Activated T-cell treated with anti-CD3 and anti-CD28 coated beads, Interleukin-2, amount 50 U/mL, for 72 hours (primary cell): ENCODE data around the gene DAZAP2. TPM values are rescaled to one million over a fixed set of nuclear protein-coding genes. Genes with fewer than 3 reads are reported as not detected.
A peak's percentile ranks its signal among the peaks of the same experiment; 100 is the strongest.
"Not testable (repeated sequence)": the region's sequence is repeated elsewhere in the genome, so short reads cannot be mapped to it uniquely, and the experiment has no call there.

ENCODE experiments used
- ATAC-seq, 2 donors: fragments of 150-1000 bp; cut with Tn5 transposase; replicated peaks in 1 of 2; 2 replicates each; pipeline ENCODE4 v1.10.0; 2021; ENCODE audit warnings: moderate library complexity in 2 of 2, mild to moderate bottlenecking in 1 of 2
- DNase-seq, 2 donors: peaks; one replicate each; pipeline ENCODE4 v3.0.0; 2021 to 2022; ENCODE audit warnings: mixed read lengths in 1 of 2
- H3K27ac Mint-ChIP-seq: one replicate; pipeline ENCODE4 v1.8.0; 2022; ENCODE audit warnings: mild to moderate bottlenecking, moderate library complexity, mixed read lengths
- H3K27me3 Mint-ChIP-seq: one replicate; pipeline ENCODE4 v1.8.0; 2022; ENCODE audit warnings: low read depth, mixed read lengths
- H3K36me3 Mint-ChIP-seq, 2 donors: one replicate each; pipeline ENCODE4 v1.8.0; 2022; ENCODE audit warnings: mixed read lengths in 2 of 2, mild to moderate bottlenecking in 1 of 2; ENCODE audit not compliant: insufficient read depth in 2 of 2
- H3K4me1 Mint-ChIP-seq: one replicate; pipeline ENCODE4 v1.8.0; 2022; ENCODE audit warnings: low read depth, mixed read lengths
- H3K4me3 Mint-ChIP-seq, 2 donors: one replicate each; pipeline ENCODE4 v1.8.0; 2022; ENCODE audit warnings: mild to moderate bottlenecking in 2 of 2, mixed read lengths in 2 of 2, moderate library complexity in 2 of 2
- H3K9me3 Mint-ChIP-seq, 2 donors: one replicate each; pipeline ENCODE4 v1.8.0; 2022; ENCODE audit warnings: mixed read lengths in 2 of 2
- total RNA-seq, 2 donors: library from RNA; stranded (reverse); gene quantifications; one replicate each; pipeline ENCODE4 v1.2.3, GENCODE V29; 2022

Gene DAZAP2
- total RNA-seq, 2 donors from 2014 or later = 114 TPM

- Mint-ChIP-seq H3K36me3 (no peaks in the 10 kb centered on the region), H3K4me1 (peaks cover 12% of the 10 kb centered on the region), H3K4me3 (peak overlapping the region in 1 of 2 donors; percentile 56), H3K27ac (peak overlapping the region; percentile 36), H3K27me3 (no peaks in the 10 kb centered on the region), H3K9me3 (no peaks in the 10 kb centered on the region)
- DNase-seq (peak; percentile 7 to 13), ATAC-seq (peak; percentile 87 to 89)
These were observed 35.9 kb upstream of the DAZAP2 start for GRCh38 chr12:51202718-51203117.

- no peak overlapping the region for H3K4me3 Mint-ChIP-seq
- no peaks in the 10 kb centered on the region for H3K9me3 Mint-ChIP-seq
- peaks cover 12% of the 10 kb centered on the region for H3K4me1 Mint-ChIP-seq
- DNase-seq (no peak), ATAC-seq (no peak)
- no peaks in the 10 kb centered on the region for H3K36me3 Mint-ChIP-seq
- no peaks in the 10 kb centered on the region for H3K27me3 Mint-ChIP-seq
- H3K27ac Mint-ChIP-seq = no peak overlapping the region
These were observed 33.3 kb upstream of the DAZAP2 start for GRCh38 chr12:51205350-51205749.

DNA sequence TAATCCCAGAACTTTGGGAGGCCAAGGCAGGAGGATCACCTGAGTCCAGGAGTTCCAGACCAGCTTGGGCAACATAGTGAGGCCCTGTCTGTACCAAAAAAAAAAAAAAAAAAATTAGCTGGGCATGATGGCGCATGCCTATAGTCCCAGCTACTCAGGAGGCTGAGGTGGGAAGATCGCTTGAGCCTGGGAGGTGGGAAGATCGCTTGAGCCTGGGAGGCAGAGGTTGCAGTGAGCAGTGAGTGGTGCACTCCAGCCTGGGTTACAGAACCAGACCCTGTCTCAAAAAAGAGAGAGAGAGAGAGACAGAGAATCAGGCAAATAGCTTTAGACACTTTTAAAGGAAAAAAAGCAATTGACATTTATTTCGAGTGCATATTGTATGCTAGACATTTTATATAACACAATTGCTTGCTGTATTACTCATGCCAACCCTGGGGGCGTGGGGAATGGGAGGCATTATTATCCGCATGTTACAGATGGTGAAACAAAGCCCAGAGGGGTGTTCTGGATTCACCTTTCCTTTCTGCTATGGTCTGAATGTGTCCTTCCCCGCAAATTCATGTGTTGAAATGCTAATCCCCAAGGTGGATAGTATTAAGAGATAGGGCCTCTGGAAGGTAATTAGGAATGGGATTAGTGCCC lies 30.5 kb upstream of the DAZAP2 start:
- peaks cover 7% of the 10 kb centered on the region for H3K4me1 Mint-ChIP-seq

DNA sequence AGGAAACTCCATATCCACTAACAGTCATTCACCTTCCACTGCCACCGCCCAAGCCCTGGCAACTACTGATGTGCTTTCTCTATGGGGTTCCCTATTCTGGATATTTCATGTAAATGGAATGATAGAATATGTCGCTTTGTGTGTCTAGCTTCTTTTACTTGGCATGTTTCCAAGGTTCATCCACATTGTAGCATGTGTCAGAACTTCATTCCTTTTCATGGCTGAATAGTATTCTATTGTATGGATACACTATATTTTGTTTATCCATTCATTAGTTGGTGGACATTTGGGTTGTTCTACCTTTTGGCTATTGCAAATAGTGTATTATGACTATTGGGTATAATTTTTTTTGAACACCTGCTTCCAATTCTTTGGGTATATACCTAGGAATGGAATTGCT lies 29.4 kb upstream of the DAZAP2 start:
- H3K36me3 Mint-ChIP-seq = no peaks in the 10 kb centered on the region
- H3K4me3 Mint-ChIP-seq = no peak overlapping the region
- H3K9me3 Mint-ChIP-seq = no peaks in the 10 kb centered on the region
- peaks cover 2% of the 10 kb centered on the region for H3K4me1 Mint-ChIP-seq
- DNase-seq (no peak), ATAC-seq (no peak)
- H3K27ac Mint-ChIP-seq = no peak overlapping the region
- H3K27me3 Mint-ChIP-seq = no peaks in the 10 kb centered on the region

More for the DNA sequence above, 30.5 kb upstream of the DAZAP2 start:
- Mint-ChIP-seq H3K27me3 (no peaks in the 10 kb centered on the region), H3K4me3 (no peak overlapping the region), H3K36me3 (no peaks in the 10 kb centered on the region), H3K27ac (no peak overlapping the region), H3K9me3 (no peaks in the 10 kb centered on the region)
- ATAC-seq (no peak), DNase-seq (no peak)

DNA sequence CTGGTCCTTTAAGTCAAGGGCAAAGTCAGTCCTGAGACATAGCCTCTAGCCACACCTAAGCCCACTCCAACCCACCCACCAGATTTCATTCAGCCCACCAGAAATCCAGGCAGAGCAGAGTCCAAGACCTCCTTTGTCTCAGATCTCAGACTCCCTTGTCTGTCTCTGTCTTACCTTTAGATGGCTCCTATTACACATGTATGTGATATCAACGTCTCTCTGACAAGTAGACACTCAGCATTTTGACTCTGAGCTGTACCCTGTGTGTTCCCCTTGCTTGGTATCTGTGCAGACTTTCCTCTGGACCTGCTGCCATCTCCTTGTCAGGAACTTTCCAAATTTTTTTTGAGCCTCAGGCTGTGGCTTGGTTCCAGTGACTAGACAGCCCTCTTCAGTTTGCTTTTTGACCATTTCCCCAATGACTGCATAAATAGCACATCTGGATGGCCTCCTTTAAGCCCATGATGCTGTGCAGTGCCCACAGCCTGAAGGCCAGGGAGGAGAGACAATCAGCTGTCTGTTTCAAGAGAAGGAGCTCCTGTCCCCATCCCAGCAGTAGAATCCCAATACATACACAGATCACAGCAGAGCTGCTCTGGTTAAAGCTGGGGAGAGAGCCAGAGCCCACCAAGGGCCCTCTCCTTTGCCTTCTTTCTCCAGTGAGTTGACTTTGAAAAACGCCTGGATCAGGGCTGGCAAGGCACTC lies 27.8 kb upstream of the DAZAP2 start:
- peak in 1 of 2 donors; percentile 28 for ATAC-seq
- H3K9me3 Mint-ChIP-seq = no peaks in the 10 kb centered on the region
- H3K27ac Mint-ChIP-seq = peak overlapping the region; percentile 44
- no peak overlapping the region for H3K4me3 Mint-ChIP-seq
- H3K4me1 Mint-ChIP-seq = peaks cover 4% of the 10 kb centered on the region
- no peak for DNase-seq
- H3K36me3 Mint-ChIP-seq = peaks cover 0 to 2% of the 10 kb centered on the region in 2 donors
- H3K27me3 Mint-ChIP-seq = no peaks in the 10 kb centered on the region

GRCh38 chr12:51214895-51215294 lies 23.7 kb upstream of the DAZAP2 start:
- ATAC-seq (no peak), DNase-seq (no peak)
- Mint-ChIP-seq H3K4me3 (no peak overlapping the region), H3K36me3 (peaks cover 0 to 2% of the 10 kb centered on the region in 2 donors), H3K4me1 (peaks cover 23% of the 10 kb centered on the region), H3K27me3 (no peaks in the 10 kb centered on the region), H3K27ac (no peak overlapping the region), H3K9me3 (no peaks in the 10 kb centered on the region)

- H3K27me3 Mint-ChIP-seq = no peaks in the 10 kb centered on the region
- no peak for ATAC-seq
- no peaks in the 10 kb centered on the region for H3K9me3 Mint-ChIP-seq
- DNase-seq = no peak
- H3K27ac Mint-ChIP-seq = peak overlapping the region; percentile 83
- H3K4me3 Mint-ChIP-seq = peak overlapping the region; percentile 74 to 80
- peaks cover 23% of the 10 kb centered on the region for H3K4me1 Mint-ChIP-seq
- peaks cover 0 to 2% of the 10 kb centered on the region in 2 donors for H3K36me3 Mint-ChIP-seq
These were observed 22.0 kb upstream of the DAZAP2 start for GRCh38 chr12:51216642-51217041.

GRCh38 chr12:51217133-51217967 lies 21.3 kb upstream of the DAZAP2 start:
- ATAC-seq = peak; percentile 55 to 71
- Mint-ChIP-seq H3K4me1 (peaks cover 23% of the 10 kb centered on the region), H3K27ac (peak overlapping the region; percentile 97), H3K4me3 (peak overlapping the region; percentile 94 to 98), H3K27me3 (no peaks in the 10 kb centered on the region), H3K36me3 (peaks cover 0 to 2% of the 10 kb centered on the region in 2 donors), H3K9me3 (no peaks in the 10 kb centered on the region)
- peak; percentile 56 to 67 for DNase-seq

- Mint-ChIP-seq H3K36me3 (peaks cover 0 to 2% of the 10 kb centered on the region in 2 donors), H3K4me3 (peak within 1 kb of the TSS; percentile 94 to 98), H3K27ac (peak within 1 kb of the TSS; percentile 97), H3K27me3 (no peaks in the 10 kb centered on the region), H3K9me3 (no peaks in the 10 kb centered on the region), H3K4me1 (peaks cover 23% of the 10 kb centered on the region)
- ATAC-seq (peak; percentile 81 to 83), DNase-seq (peak; percentile 67 to 75)
These were observed 20.5 kb upstream of the DAZAP2 start, which contains the start of gene POU6F1 for GRCh38 chr12:51217968-51218606. Gene POU6F1, minus strand, starts transcription at chr12:51218062. Its CDS starts 11,226 bp downstream, at chr12:51206836.

DNA sequence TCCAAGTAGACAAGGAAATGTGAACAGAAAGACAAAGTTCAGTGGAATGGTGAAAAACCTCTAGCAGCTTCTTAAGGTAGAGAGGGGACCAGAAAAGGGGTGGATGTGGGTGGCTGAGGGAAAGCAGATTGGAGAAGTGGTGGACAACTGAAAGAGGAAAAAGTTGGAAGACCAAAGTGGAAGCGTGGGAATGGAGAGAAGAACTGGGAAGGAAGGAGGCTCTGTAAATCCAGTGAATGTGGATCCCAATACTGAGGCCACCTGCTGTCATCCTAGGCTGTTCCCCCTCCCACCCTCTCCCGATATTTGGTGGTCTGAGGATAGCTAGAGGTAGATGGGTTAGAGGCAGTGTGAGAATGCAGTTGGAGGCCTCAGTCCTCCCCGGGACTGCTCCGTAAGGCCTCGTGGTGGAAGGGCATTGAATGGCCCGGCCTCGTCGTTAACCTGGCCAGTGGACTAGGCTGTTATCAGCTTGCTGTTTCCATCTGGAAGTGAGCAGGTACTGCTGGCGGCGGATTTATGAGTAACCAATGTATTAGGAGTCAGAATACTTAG lies 19.9 kb upstream of the DAZAP2 start:
- peaks cover 23% of the 10 kb centered on the region for H3K4me1 Mint-ChIP-seq
- no peak for ATAC-seq
- no peak for DNase-seq
- H3K27me3 Mint-ChIP-seq = no peaks in the 10 kb centered on the region
- peaks cover 0 to 2% of the 10 kb centered on the region in 2 donors for H3K36me3 Mint-ChIP-seq
- H3K27ac Mint-ChIP-seq = peak overlapping the region; percentile 97
- H3K9me3 Mint-ChIP-seq = no peaks in the 10 kb centered on the region
- peak overlapping the region; percentile 94 to 98 for H3K4me3 Mint-ChIP-seq

DNA sequence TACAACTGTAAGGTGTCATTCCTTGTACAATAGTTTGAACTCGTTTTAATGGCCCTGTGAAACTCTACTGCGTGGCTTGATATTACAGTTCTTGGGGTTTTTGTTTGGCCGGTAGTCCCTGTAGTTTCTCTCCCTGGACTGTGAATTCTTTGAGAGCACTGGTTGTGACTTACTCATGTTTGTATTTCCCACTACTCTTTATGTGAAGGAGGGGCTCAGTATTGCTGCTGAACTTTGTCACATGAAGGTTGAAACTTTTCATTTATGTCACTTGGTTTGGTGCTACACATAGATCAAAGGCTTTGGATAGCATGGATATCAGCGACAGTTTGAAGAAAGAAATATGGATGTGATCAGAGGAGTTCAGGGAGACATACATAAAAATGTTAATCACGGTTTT lies 19.3 kb upstream of the DAZAP2 start:
- ATAC-seq (no peak), DNase-seq (no peak)
- Mint-ChIP-seq H3K9me3 (no peaks in the 10 kb centered on the region), H3K27ac (peak overlapping the region; percentile 51), H3K4me3 (peak overlapping the region; percentile 94 to 98), H3K27me3 (no peaks in the 10 kb centered on the region), H3K4me1 (peaks cover 21% of the 10 kb centered on the region), H3K36me3 (peaks cover 0 to 2% of the 10 kb centered on the region in 2 donors)

- peaks cover 19% of the 10 kb centered on the region for H3K4me1 Mint-ChIP-seq
- H3K4me3 Mint-ChIP-seq = peak overlapping the region in 1 of 2 donors; percentile 98
- not testable (repeated sequence) for H3K36me3 Mint-ChIP-seq, DNase-seq, ATAC-seq, H3K9me3 Mint-ChIP-seq, H3K27ac Mint-ChIP-seq, H3K27me3 Mint-ChIP-seq
These were observed 18.8 kb upstream of the DAZAP2 start for GRCh38 chr12:51219857-51220256.
